IMR-90 (cell line): Measurements from ENCODE around the gene GRIPAP1. TPM values are rescaled to one million over a fixed set of nuclear protein-coding genes. Genes with fewer than 3 reads are reported as not detected.

ENCODE experiments used
- ATAC-seq: fragments of 200-7000 bp; cut with Tn5 transposase; 2 replicates; pipeline ENCODE4 v1.9.1; 2020; ENCODE audit warnings: low read depth, mild to moderate bottlenecking, moderate library complexity
- BruUV-seq: library from RNA; stranded (reverse); fragments of 400-500 nt; replicated peaks from 2 replicates; lab custom pipeline; 2021; lab: Mats Ljungman, UMichigan
- CTCF ChIA-PET: fragments of 300-600 bp; formaldehyde crosslinking; extraction: SDS; loops from one replicate; lab custom pipeline; 2021; ENCODE audit warnings: antibody characterized with exemption; lab: Yijun Ruan, JAX
- POLR2A ChIA-PET: fragments of 300-600 bp; sonication (Branson Sonifier 250); formaldehyde crosslinking; loops from one replicate; lab custom pipeline; 2022; ENCODE audit warnings: antibody characterized with exemption; ENCODE audit not compliant: unreplicated experiment; lab: Charles Lee
- DNase-seq: peaks from one replicate; pipeline ENCODE4 v3.0.0; 2013
- H2AFZ ChIP-seq: replicated peaks from 2 replicates; pipeline ENCODE3; 2013; ENCODE audit warnings: low read length, mild to moderate bottlenecking; ENCODE audit not compliant: poor library complexity
- H2AK5ac ChIP-seq: 2 replicates; pipeline ENCODE4 v1.6.1; 2013; ENCODE audit warnings: low read depth, low read length, inconsistent platforms
- H2AK9ac ChIP-seq: replicated peaks from 2 replicates; pipeline ENCODE3; 2013; ENCODE audit warnings: mild to moderate bottlenecking, low read depth, low read length, moderate library complexity; ENCODE audit not compliant: poor library complexity
- H2BK120ac ChIP-seq: 2 replicates; pipeline ENCODE4 v1.6.1; 2013; ENCODE audit warnings: low read depth, low read length, inconsistent platforms
- H2BK15ac ChIP-seq: 3 replicates; pipeline ENCODE4 v1.6.1; 2013; ENCODE audit warnings: low read depth, low read length, inconsistent platforms
- H2BK20ac ChIP-seq: 2 replicates; pipeline ENCODE4 v1.6.1; 2013; ENCODE audit warnings: low read depth, mild to moderate bottlenecking, inconsistent platforms, low read length, moderate library complexity
- H2BK5ac ChIP-seq: 2 replicates; pipeline ENCODE4 v1.6.1; 2013; ENCODE audit warnings: mild to moderate bottlenecking, low read depth, low read length, inconsistent platforms; ENCODE audit not compliant: poor library complexity, severe bottlenecking
- H3K14ac ChIP-seq: replicated peaks from 2 replicates; pipeline ENCODE4 v1.6.1; 2013; ENCODE audit warnings: low read depth, low read length, inconsistent platforms
- H3K18ac ChIP-seq: 2 replicates; pipeline ENCODE4 v1.6.1; 2013; ENCODE audit warnings: low read depth, low read length, control low read depth
- H3K23ac ChIP-seq: 2 replicates; pipeline ENCODE4 v1.6.1; 2013; ENCODE audit warnings: low read depth, low read length, inconsistent platforms
- H3K27ac ChIP-seq: 2 replicates; pipeline ENCODE4 v1.5.1; 2013; ENCODE audit warnings: mild to moderate bottlenecking, control low read depth, low read length; ENCODE audit not compliant: insufficient read depth
- H3K27me3 ChIP-seq: 2 replicates; pipeline ENCODE4 v1.6.1; 2013; ENCODE audit warnings: low read length; ENCODE audit not compliant: control insufficient read depth, insufficient read depth
- H3K36me3 ChIP-seq: 2 replicates; pipeline ENCODE4 v1.6.1; 2013; ENCODE audit warnings: low read length, mixed read lengths; ENCODE audit not compliant: control insufficient read depth, insufficient read depth
- H3K4ac ChIP-seq: 2 replicates; pipeline ENCODE4 v1.6.1; 2013; ENCODE audit warnings: low read depth, low read length, inconsistent platforms
- H3K4me1 ChIP-seq: 2 replicates; pipeline ENCODE4 v1.6.1; 2013; ENCODE audit warnings: low read length, mixed read lengths; ENCODE audit not compliant: control insufficient read depth, insufficient read depth
- H3K4me2 ChIP-seq: 2 replicates; pipeline ENCODE4 v1.6.1; 2013; ENCODE audit warnings: low read depth, mild to moderate bottlenecking, control low read depth, low read length, moderate library complexity
- H3K4me3 ChIP-seq: 2 replicates; pipeline ENCODE4 v1.5.1; 2013; ENCODE audit warnings: low read depth, mild to moderate bottlenecking, control low read depth, low read length, moderate library complexity; ENCODE audit not compliant: insufficient read depth
- H3K56ac ChIP-seq: 2 replicates; pipeline ENCODE4 v1.6.1; 2013; ENCODE audit warnings: low read length, inconsistent platforms; ENCODE audit not compliant: insufficient read depth; ENCODE audit errors: extremely low read depth
- H3K79me1 ChIP-seq, 2 experiments: 2 replicates each; pipeline ENCODE4 v1.6.1; 2013; ENCODE audit warnings: low read length in 2 of 2, inconsistent platforms in 1 of 2, low read depth in 1 of 2
- H3K9ac ChIP-seq: 2 replicates; pipeline ENCODE4 v1.6.1; 2013; ENCODE audit warnings: low read depth, low read length, control low read depth
- H3K9me1 ChIP-seq: 2 replicates; pipeline ENCODE4 v1.6.1; 2013; ENCODE audit warnings: low read length, inconsistent platforms; ENCODE audit not compliant: insufficient read depth
- H3K9me3 ChIP-seq: 2 replicates; pipeline ENCODE4 v1.6.1; 2013; ENCODE audit warnings: low read length; ENCODE audit not compliant: control insufficient read depth, insufficient read depth
- H4K20me1 ChIP-seq: 2 replicates; pipeline ENCODE4 v1.6.1; 2013; ENCODE audit warnings: low read length, inconsistent platforms; ENCODE audit not compliant: insufficient read depth
- H4K5ac ChIP-seq: 2 replicates; pipeline ENCODE4 v1.6.1; 2013; ENCODE audit warnings: mild to moderate bottlenecking, low read depth, low read length, control low read depth
- H4K8ac ChIP-seq, 2 experiments: 2 replicates each; pipeline ENCODE4 v1.6.1; 2013; ENCODE audit warnings: low read depth in 2 of 2, low read length in 2 of 2, control low read depth in 1 of 2, inconsistent platforms in 1 of 2
- H4K91ac ChIP-seq: 2 replicates; pipeline ENCODE4 v1.6.1; 2013; ENCODE audit warnings: low read depth, low read length, inconsistent platforms; ENCODE audit not compliant: insufficient read depth
- BHLHE40 ChIP-seq: fragments of 150-350 bp; IDR thresholded peaks from 2 replicates; pipeline ENCODE4 v1.6.1; 2016; ENCODE audit warnings: mild to moderate bottlenecking, low read depth, low read length
- CEBPB ChIP-seq: IDR thresholded peaks from 2 replicates; pipeline ENCODE4 v1.6.1; 2012; ENCODE audit warnings: low read depth, low read length, improper control_type of control experiment
- CHD1 ChIP-seq: IDR thresholded peaks from 2 replicates; pipeline ENCODE4 v1.6.1; 2012; ENCODE audit warnings: low read depth, low read length, improper control_type of control experiment
- FOS ChIP-seq: fragments of 150-350 bp; IDR thresholded peaks from 2 replicates; pipeline ENCODE4 v1.6.1; 2016; ENCODE audit warnings: low read depth, low read length
- MAFK ChIP-seq: IDR thresholded peaks from 2 replicates; pipeline ENCODE4 v1.6.1; 2012; ENCODE audit warnings: low read depth, low read length, improper control_type of control experiment
- NFE2L2 ChIP-seq: fragments of 150-350 bp; IDR thresholded peaks from 2 replicates; pipeline ENCODE4 v1.6.1; 2016; ENCODE audit warnings: low read depth, mild to moderate bottlenecking, low read length
- POLR2A ChIP-seq: IDR thresholded peaks from 2 replicates; pipeline ENCODE4 v1.6.1; 2012; ENCODE audit warnings: mild to moderate bottlenecking, low read depth, low read length
- RAD21 ChIP-seq: IDR thresholded peaks from 2 replicates; pipeline ENCODE4 v1.6.1; 2012; ENCODE audit warnings: low read length, improper control_type of control experiment
- RCOR1 ChIP-seq: IDR thresholded peaks from 2 replicates; pipeline ENCODE4 v1.6.1; 2012; ENCODE audit warnings: mild to moderate bottlenecking, low read length, improper control_type of control experiment; ENCODE audit not compliant: insufficient replicate concordance
- RFX5 ChIP-seq: IDR thresholded peaks from 2 replicates; pipeline ENCODE4 v1.8.0; 2012; ENCODE audit warnings: low read depth, mild to moderate bottlenecking, low read length, moderate library complexity
- SMC3 ChIP-seq: fragments of 150-350 bp; IDR thresholded peaks from 2 replicates; pipeline ENCODE4 v1.6.1; 2016; ENCODE audit warnings: low read depth, mild to moderate bottlenecking, antibody characterized with exemption, low read length, moderate library complexity
- WGBS, 2 experiments: methylation state at CpG; one replicate each; pipeline versions ENCODE4 v1.1.5 to v1.1.7; 2013; ENCODE audit warnings: missing lambda C conversion rate in 2 of 2; ENCODE audit not compliant: insufficient read length in 1 of 2; ENCODE audit errors: extremely low coverage in 2 of 2; 5-methylcytosine and 5-hydroxymethylcytosine counted together
- dilution Hi-C: fragments of 300-500 bp; cut with HindIII; formaldehyde crosslinking; loops from one replicate; pipeline ENCODE4 v1.14.3; 2018; ENCODE audit warnings: low sequenced_read_pairs; ENCODE audit not compliant: unreplicated experiment
- in situ Hi-C: fragments of 300-500 bp; cut with MboI; formaldehyde crosslinking; loops from 3 replicates; pipeline ENCODE4 v1.14.3; 2019; ENCODE audit warnings: low sequenced_read_pairs, inconsistent platforms, mixed read lengths
- intact Hi-C: fragments of 100-400 bp; cut with micrococcal nuclease; formaldehyde crosslinking; loops from 2 replicates; pipeline ENCODE4 v1.10.0; 2022
- polyA plus RNA-seq, 3 experiments: library from polyadenylated mRNA; depleted of rRNA; stranded (reverse); fragments of >200 nt; gene quantifications; 2 replicates each; pipeline ENCODE4 v1.2.3, GENCODE V29; 2012; ENCODE audit warnings: low replicate concordance in 1 of 3
- total RNA-seq: library from RNA; depleted of rRNA; stranded (reverse); fragments of >200 nt; gene quantifications from 2 replicates; pipeline ENCODE4 v1.2.3, GENCODE V29; 2012
- TF ChIP-seq, protein P1 (sequence below): conservative IDR thresholded peaks from 2 replicates; pipeline ENCODE4 v1.5.1; 2012; ENCODE audit warnings: mild to moderate bottlenecking, low read depth, low read length, improper control_type of control experiment

Gene GRIPAP1
- total and polyA plus RNA-seq, 2 of the 4 experiments (the other 2 are of a cell fraction): 17.9 to 25.0 TPM

DNA sequence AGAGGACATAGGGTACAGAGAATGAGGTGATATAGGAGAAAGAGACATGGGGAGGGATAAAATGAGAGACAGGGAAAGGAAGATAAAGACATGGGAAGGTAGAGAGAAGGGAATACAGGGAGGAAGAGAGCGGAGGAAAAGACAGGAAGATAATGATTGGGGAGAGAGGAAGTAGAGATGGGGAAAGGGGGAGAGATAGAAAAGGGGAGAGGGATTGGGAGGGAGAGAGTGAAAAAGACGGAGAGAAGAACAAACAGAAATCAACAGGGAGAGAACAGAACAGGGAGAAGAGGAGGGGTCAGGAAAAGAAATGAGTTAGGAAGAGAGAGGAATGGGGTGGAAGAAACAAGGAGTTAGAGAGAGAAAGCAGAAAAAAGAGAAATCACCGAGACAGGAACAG lies 4.6 kb downstream of the GRIPAP1 start:
- Histone ChIP-seq H4K5ac (no peak overlapping the region), H4K20me1 (no peaks in the 10 kb centered on the region), H3K27me3 (no peaks in the 10 kb centered on the region), H2AFZ (no peak overlapping the region), H2BK5ac (no peak overlapping the region), H4K91ac (no peak overlapping the region), H3K9me3 (no peaks in the 10 kb centered on the region), H3K23ac (no peak overlapping the region), H2BK15ac (no peak overlapping the region), H3K9me1 (no peaks in the 10 kb centered on the region), H3K56ac (no peak overlapping the region), H3K4me1 (no peaks in the 10 kb centered on the region; the same call in 1 of the 2 replicates), H3K79me1 (peaks cover 7 to 33% of the 10 kb centered on the region in 2 experiments), H2AK9ac (no peak overlapping the region), H2BK20ac (no peak overlapping the region), H3K4me2 (no peak overlapping the region), H3K18ac (no peak overlapping the region), H3K14ac (no peak overlapping the region), H3K27ac (no peak overlapping the region), H2AK5ac (no peak overlapping the region), H3K4ac (no peak overlapping the region), H3K4me3 (no peak overlapping the region), H4K8ac (no peak overlapping the region), H3K9ac (no peak overlapping the region), H2BK120ac (no peak overlapping the region), H3K36me3 (peaks cover 18% of the 10 kb centered on the region)
- ChIA-PET POLR2A (no interaction called here), CTCF (no interaction called here)
- no TSS peak for BruUV-seq
- ATAC-seq (no peak), DNase-seq (no peak)
- in situ Hi-C loops (no loop called here), dilution Hi-C loops (no loop called here), intact Hi-C loops (no loop called here)
- WGBS, 2 experiments: 85 to 90% methylated on average over 2 of the region's 3 CpGs
- no peak for TF ChIP-seq BHLHE40
- no peak for TF ChIP-seq SMC3
- TF ChIP-seq RCOR1: no peak
- no peak for TF ChIP-seq RFX5
- no peak for TF ChIP-seq FOS
- TF ChIP-seq MAFK: no peak
- no peak for TF ChIP-seq NFE2L2
- TF ChIP-seq, protein P1, sequence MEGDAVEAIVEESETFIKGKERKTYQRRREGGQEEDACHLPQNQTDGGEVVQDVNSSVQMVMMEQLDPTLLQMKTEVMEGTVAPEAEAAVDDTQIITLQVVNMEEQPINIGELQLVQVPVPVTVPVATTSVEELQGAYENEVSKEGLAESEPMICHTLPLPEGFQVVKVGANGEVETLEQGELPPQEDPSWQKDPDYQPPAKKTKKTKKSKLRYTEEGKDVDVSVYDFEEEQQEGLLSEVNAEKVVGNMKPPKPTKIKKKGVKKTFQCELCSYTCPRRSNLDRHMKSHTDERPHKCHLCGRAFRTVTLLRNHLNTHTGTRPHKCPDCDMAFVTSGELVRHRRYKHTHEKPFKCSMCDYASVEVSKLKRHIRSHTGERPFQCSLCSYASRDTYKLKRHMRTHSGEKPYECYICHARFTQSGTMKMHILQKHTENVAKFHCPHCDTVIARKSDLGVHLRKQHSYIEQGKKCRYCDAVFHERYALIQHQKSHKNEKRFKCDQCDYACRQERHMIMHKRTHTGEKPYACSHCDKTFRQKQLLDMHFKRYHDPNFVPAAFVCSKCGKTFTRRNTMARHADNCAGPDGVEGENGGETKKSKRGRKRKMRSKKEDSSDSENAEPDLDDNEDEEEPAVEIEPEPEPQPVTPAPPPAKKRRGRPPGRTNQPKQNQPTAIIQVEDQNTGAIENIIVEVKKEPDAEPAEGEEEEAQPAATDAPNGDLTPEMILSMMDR: no peak
- TF ChIP-seq CHD1: no peak
- no peak for TF ChIP-seq RAD21
- no peak for TF ChIP-seq POLR2A
- no peak for TF ChIP-seq CEBPB
